PFSK-1 (cell line): Measurements from ENCODE around the gene RANBP1.

Experiments used
- FOXP2 ChIP-seq: optimal IDR thresholded peaks from 2 replicates; pipeline ENCODE3; 2011; ENCODE audit warnings: borderline replicate concordance, control low read depth, inconsistent platforms; ENCODE audit not compliant: insufficient read depth; ENCODE audit errors: extremely low read length, extremely low read depth
- POLR2AphosphoS5 ChIP-seq: IDR thresholded peaks from 2 replicates; pipeline ENCODE4 v1.6.1; 2012; ENCODE audit warnings: low read depth, mild to moderate bottlenecking, control low read depth, low read length, moderate library complexity
- REST ChIP-seq, 2 experiments: IDR thresholded peaks; 2 replicates each; pipeline versions ENCODE4 v1.6.1 to v1.8.0; 2011 to 2012; ENCODE audit warnings: low read depth in 2 of 2, low read length in 2 of 2, control low read depth in 1 of 2, inconsistent platforms in 1 of 2, mild to moderate bottlenecking in 1 of 2, moderate library complexity in 1 of 2; ENCODE audit not compliant: insufficient read depth in 1 of 2
- SIN3A ChIP-seq: IDR thresholded peaks from 2 replicates; pipeline ENCODE4 v1.6.1; 2012; ENCODE audit warnings: mild to moderate bottlenecking, low read length, moderate library complexity, borderline replicate concordance; ENCODE audit not compliant: insufficient read depth
- TAF1 ChIP-seq: IDR thresholded peaks from 2 replicates; pipeline ENCODE4 v1.6.1; 2012; ENCODE audit warnings: low read length, control low read depth, borderline replicate concordance; ENCODE audit not compliant: insufficient read depth

RANBP1 gene

DNA sequence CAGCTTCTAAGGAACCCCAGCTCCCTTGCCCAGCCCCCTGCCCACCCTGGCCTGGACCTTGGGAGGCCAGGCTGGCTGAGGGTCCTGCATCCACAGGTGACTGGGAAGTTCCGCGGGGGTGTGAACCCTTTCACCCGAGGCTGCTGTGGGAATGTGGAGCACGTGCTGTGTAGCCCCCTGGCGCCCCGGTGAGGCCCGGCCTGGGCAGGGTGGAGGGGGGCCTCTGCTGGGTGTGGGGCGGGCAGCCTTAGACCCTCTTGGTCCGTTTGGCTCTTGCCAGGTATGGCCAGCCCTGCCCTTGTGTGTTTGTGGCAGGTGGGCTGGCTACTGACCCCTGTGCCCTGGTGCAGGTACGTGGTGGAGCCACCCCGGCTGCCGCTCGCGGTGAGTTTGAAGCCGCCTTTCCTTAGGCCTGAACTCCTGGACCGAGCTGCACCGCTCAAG is 24.6 kb downstream of the RANBP1 start:
- TF ChIP-seq FOXP2, result no peak
- TF ChIP-seq REST (IDR thresholded peaks at IDR 0.05; ENCODE audit: insufficient read depth in 1 of 2, low read depth in 2 of 2, low read length in 2 of 2), result no peak
- no peak for TF ChIP-seq POLR2AphosphoS5
- no peak for TF ChIP-seq SIN3A
- no peak for TF ChIP-seq TAF1

GRCh38 chr22:20141186-20142077 is 25.5 kb downstream of the RANBP1 start:
- TF ChIP-seq POLR2AphosphoS5 (no peak), FOXP2 (no peak), TAF1 (no peak), REST (IDR thresholded peaks at IDR 0.05; ENCODE audit: insufficient read depth in 1 of 2, low read depth in 2 of 2, low read length in 2 of 2) (no peak), SIN3A (no peak)

DNA sequence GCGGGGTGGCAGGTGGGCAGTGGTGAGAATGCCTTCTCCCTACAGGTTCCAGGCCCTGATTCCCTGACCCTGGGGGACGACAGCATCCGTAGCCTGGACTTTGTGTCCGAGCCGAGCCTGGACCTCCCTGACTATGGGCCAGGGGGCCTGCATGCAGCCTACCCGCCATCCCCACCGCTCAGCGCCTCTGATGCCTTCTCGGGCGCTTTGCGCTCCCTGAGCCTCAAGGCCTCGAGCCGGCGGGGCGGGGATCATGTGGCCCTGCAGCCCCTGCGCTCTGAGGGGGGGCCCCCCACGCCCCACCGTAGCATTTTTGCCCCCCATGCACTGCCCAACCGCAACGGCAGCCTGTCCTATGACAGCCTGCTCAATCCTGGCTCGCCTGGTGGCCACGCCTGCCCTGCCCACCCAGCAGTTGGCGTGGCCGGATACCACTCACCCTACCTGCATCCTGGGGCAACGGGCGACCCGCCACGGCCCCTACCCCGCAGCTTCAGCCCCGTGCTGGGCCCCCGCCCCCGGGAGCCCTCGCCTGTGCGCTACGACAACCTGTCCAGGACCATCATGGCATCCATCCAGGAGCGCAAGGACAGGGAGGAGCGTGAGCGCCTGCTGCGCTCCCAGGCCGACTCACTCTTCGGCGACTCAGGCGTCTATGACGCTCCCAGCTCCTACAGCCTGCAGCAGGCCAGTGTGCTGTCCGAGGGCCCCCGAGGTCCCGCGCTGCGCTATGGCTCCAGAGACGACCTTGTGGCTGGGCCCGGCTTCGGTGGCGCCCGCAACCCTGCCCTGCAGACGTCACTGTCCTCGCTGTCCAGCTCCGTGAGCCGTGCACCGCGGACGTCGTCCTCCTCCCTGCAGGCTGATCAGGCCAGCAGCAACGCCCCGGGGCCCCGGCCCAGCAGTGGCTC is 27.1 kb downstream of the RANBP1 start:
- TF ChIP-seq SIN3A, result no peak
- no peak for TF ChIP-seq TAF1
- TF ChIP-seq REST (IDR thresholded peaks at IDR 0.05; ENCODE audit: insufficient read depth in 1 of 2, low read depth in 2 of 2, low read length in 2 of 2), result no peak
- no peak for TF ChIP-seq POLR2AphosphoS5
- no peak for TF ChIP-seq FOXP2

GRCh38 chr22:20143883-20144665 is 28.2 kb downstream of the RANBP1 start:
- no peak for TF ChIP-seq SIN3A
- TF ChIP-seq POLR2AphosphoS5, result no peak
- no peak for TF ChIP-seq REST (IDR thresholded peaks at IDR 0.05; ENCODE audit: insufficient read depth in 1 of 2, low read depth in 2 of 2, low read length in 2 of 2)
- no peak for TF ChIP-seq TAF1
- TF ChIP-seq FOXP2, result no peak
